ENCODE results near the gene HSD17B3.

Gene HSD17B3

DNA sequence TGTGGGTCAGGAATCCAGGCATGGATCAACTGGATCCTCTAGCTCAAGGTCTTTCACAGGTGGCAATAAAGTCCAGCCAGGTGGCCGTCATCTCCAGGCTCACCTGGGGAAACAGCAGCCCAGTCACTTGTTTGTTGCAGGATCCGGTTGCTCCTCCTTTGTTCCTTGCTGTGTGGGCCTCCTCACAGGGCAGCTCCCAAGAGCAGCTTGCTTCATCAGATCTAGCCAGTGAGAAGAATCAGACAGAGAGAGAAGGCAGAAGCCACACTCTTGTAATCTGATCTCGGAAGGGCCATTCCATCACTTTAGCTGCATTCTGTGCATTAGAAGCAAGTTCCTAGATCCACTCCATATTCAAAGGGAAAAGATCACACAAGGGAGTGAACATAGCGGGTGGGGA is 3.2 kb upstream of the HSD17B3 start:
- no peaks in the 10 kb centered on the region for H3K36me3 ChIP-seq (replicated peaks; ENCODE audit: low read depth, low read length)
- no peak overlapping the region for H2AFZ ChIP-seq (ENCODE audit: low read depth, low read length)
- H3K4me1 ChIP-seq (ENCODE audit: low read length) = no peaks in the 10 kb centered on the region
- H4K20me1 ChIP-seq (ENCODE audit: insufficient read depth, low read length) = no peaks in the 10 kb centered on the region
- H3K9ac ChIP-seq (ENCODE audit: low read length) = no peak overlapping the region
- H3K4me3 ChIP-seq (ENCODE audit: low read length) = no peak overlapping the region
- no peaks in the 10 kb centered on the region for H3K79me2 ChIP-seq (ENCODE audit: low read length)
- H3K27ac ChIP-seq (ENCODE audit: low read length) = no peak overlapping the region
- H3K9me3 ChIP-seq (ENCODE audit: insufficient read depth, low read length) = no peaks in the 10 kb centered on the region
- no peak overlapping the region for H3K4me2 ChIP-seq (ENCODE audit: low read length)
- no peak for TF ChIP-seq EZH2phosphoT487 (IDR thresholded peaks at IDR 0.05; ENCODE audit: low read depth)
- TF ChIP-seq, protein P1, sequence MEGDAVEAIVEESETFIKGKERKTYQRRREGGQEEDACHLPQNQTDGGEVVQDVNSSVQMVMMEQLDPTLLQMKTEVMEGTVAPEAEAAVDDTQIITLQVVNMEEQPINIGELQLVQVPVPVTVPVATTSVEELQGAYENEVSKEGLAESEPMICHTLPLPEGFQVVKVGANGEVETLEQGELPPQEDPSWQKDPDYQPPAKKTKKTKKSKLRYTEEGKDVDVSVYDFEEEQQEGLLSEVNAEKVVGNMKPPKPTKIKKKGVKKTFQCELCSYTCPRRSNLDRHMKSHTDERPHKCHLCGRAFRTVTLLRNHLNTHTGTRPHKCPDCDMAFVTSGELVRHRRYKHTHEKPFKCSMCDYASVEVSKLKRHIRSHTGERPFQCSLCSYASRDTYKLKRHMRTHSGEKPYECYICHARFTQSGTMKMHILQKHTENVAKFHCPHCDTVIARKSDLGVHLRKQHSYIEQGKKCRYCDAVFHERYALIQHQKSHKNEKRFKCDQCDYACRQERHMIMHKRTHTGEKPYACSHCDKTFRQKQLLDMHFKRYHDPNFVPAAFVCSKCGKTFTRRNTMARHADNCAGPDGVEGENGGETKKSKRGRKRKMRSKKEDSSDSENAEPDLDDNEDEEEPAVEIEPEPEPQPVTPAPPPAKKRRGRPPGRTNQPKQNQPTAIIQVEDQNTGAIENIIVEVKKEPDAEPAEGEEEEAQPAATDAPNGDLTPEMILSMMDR (IDR thresholded peaks at IDR 0.05; ENCODE audit: low read depth, low read length) = no peak
- H3K27me3 ChIP-seq (ENCODE audit: low read depth, low read length) = no peaks in the 10 kb centered on the region

DNA sequence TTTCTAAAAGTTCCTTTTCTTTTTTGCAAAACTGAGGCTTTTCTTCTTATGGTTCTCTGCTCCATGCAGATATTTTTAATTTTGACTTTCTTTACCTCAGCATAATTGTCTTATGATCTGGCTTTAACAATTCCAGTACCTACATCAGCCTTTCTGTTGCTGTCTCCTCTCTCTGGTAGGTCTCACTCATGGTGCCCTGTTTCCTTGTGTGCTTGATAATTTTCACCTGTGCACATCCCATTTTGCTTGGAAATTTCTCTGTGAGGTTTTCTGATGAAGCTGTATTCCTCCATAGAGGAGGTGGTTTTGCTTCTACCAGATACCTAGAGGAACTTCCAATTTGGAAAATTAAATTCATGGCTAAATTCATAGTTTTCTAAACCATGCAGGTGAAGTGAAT is 2.3 kb upstream of the HSD17B3 start:
- Histone ChIP-seq H2AFZ (ENCODE audit: low read depth, low read length) (no peak overlapping the region), H3K36me3 (replicated peaks; ENCODE audit: low read depth, low read length) (no peaks in the 10 kb centered on the region), H3K4me1 (ENCODE audit: low read length) (no peaks in the 10 kb centered on the region), H3K27ac (ENCODE audit: low read length) (no peak overlapping the region), H3K4me3 (ENCODE audit: low read length) (no peak overlapping the region), H3K4me2 (ENCODE audit: low read length) (no peak overlapping the region), H3K27me3 (ENCODE audit: low read depth, low read length) (no peaks in the 10 kb centered on the region), H4K20me1 (ENCODE audit: insufficient read depth, low read length) (no peaks in the 10 kb centered on the region), H3K79me2 (ENCODE audit: low read length) (no peaks in the 10 kb centered on the region), H3K9me3 (ENCODE audit: insufficient read depth, low read length) (no peaks in the 10 kb centered on the region), H3K9ac (ENCODE audit: low read length) (no peak overlapping the region)
- TF ChIP-seq EZH2phosphoT487 (IDR thresholded peaks at IDR 0.05; ENCODE audit: low read depth) = no peak
- TF ChIP-seq, protein P1 (IDR thresholded peaks at IDR 0.05; ENCODE audit: low read depth, low read length) = no peak

DNA sequence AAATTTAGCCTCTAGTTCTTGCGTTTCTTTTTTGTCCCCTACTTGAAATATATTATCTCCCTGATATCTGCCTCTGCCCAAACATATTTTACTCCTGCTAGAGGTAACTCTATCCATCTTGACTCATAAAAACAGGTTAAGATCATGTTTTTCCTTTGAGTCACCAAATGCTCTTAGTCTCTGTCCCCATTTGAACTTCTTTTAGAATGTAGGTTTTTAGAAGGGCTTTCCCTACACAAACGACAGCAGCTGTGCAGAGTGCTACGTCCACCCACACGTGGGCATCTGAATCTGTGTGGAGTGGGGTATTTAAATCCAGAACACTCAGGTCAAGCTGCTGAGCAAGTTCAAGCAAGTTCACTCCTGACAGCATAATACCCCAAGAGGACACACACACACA is 2.2 kb downstream of the HSD17B3 start:
- TF ChIP-seq EZH2phosphoT487 (IDR thresholded peaks at IDR 0.05; ENCODE audit: low read depth) = no peak
- TF ChIP-seq, protein P1 (IDR thresholded peaks at IDR 0.05; ENCODE audit: low read depth, low read length) = no peak
- Histone ChIP-seq H3K79me2 (ENCODE audit: low read length) (no peaks in the 10 kb centered on the region), H2AFZ (ENCODE audit: low read depth, low read length) (no peak overlapping the region), H3K4me1 (ENCODE audit: low read length) (no peaks in the 10 kb centered on the region), H3K27me3 (ENCODE audit: low read depth, low read length) (no peaks in the 10 kb centered on the region), H3K9ac (ENCODE audit: low read length) (no peak overlapping the region), H4K20me1 (ENCODE audit: insufficient read depth, low read length) (no peaks in the 10 kb centered on the region), H3K36me3 (replicated peaks; ENCODE audit: low read depth, low read length) (no peaks in the 10 kb centered on the region), H3K9me3 (ENCODE audit: insufficient read depth, low read length) (no peaks in the 10 kb centered on the region), H3K4me2 (ENCODE audit: low read length) (no peak overlapping the region), H3K27ac (ENCODE audit: low read length) (no peak overlapping the region), H3K4me3 (ENCODE audit: low read length) (no peak overlapping the region)

DNA sequence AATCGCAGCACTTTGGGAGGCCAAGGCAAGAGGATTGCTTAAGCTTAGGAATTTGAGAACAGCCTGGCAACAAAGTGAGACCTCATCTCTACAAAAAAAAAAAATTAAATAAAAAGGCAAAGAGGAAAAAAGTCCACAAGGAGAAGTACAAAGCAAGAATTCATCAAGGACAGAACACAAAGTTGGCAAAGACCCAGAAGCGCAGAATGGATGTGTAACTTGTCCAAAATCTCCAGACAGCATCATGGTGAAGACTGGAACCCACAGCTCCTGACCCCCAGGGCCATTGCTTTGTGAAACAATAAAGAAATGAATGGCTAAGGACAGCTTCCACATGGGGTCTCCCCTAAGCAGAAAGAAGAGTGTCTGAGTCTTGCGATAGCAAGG is 7.8 kb downstream of the HSD17B3 start:
- Histone ChIP-seq H3K4me2 (ENCODE audit: low read length) (no peak overlapping the region), H3K36me3 (replicated peaks; ENCODE audit: low read depth, low read length) (no peaks in the 10 kb centered on the region), H3K27me3 (ENCODE audit: low read depth, low read length) (no peaks in the 10 kb centered on the region), H3K9ac (ENCODE audit: low read length) (no peak overlapping the region), H3K4me3 (ENCODE audit: low read length) (no peak overlapping the region), H3K4me1 (ENCODE audit: low read length) (no peaks in the 10 kb centered on the region), H4K20me1 (ENCODE audit: insufficient read depth, low read length) (no peaks in the 10 kb centered on the region), H3K79me2 (ENCODE audit: low read length) (no peaks in the 10 kb centered on the region), H3K27ac (ENCODE audit: low read length) (no peak overlapping the region), H3K9me3 (ENCODE audit: insufficient read depth, low read length) (no peaks in the 10 kb centered on the region), H2AFZ (ENCODE audit: low read depth, low read length) (no peak overlapping the region)
- TF ChIP-seq EZH2phosphoT487 (IDR thresholded peaks at IDR 0.05; ENCODE audit: low read depth) = no peak
- TF ChIP-seq, protein P1 (IDR thresholded peaks at IDR 0.05; ENCODE audit: low read depth, low read length) = no peak

All from OCI-LY3 (cell line).